GM18868 (cell line): ENCODE data around the gene LRRIQ1.

ENCODE experiments used
- ATAC-seq: cut with Tn5 transposase; IDR thresholded peaks from one replicate; pipeline ENCODE4 v1.9.1; 2021; ENCODE audit warnings: mild to moderate bottlenecking, moderate library complexity; ENCODE audit not compliant: unreplicated experiment

LRRIQ1 gene

DNA sequence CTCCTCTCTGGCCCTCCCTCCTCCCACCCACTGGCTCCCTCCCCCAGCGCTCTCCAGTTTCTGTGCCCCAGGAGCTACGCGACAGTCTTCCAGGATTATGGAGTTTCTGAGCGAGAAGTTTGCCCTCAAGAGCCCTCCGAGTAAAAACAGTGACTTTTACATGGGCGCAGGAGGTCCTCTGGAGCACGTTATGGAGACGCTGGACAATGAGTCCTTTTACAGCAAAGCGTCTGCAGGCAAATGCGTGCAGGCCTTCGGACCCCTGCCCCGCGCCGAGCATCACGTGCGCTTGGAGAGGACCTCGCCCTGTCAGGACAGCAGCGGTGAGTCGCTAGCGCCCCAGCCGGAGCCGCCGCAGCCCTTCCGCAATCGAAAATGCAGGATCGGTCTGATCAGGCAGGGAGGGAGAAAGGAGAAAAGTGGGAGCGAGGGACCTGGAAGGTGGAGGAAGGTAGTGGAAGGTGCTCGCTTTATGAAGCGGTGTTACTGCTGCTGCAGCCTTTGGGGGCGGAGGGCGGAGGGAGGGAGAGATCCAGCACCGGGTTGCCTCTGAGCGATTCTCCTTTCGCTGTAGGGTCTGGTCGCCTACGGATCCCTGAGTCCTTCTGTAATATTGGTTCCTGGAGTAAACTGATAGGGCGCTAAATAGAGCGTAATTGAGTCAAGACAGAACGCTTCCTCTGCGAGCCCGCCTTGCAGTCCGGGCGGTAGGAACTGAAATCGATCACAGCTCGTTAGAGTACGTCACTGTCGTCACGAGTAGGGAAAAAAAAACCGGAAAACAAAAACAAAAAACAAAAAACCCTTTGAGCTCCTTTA lies 244.2 kb downstream of the LRRIQ1 start, which contains the start of gene ALX1:
Gene ALX1, plus strand, starts transcription at position 56 of the 819 bp plus-strand sequence. Its CDS starts 42 bp downstream, at position 98.
- ATAC-seq: peak; percentile 55

DNA sequence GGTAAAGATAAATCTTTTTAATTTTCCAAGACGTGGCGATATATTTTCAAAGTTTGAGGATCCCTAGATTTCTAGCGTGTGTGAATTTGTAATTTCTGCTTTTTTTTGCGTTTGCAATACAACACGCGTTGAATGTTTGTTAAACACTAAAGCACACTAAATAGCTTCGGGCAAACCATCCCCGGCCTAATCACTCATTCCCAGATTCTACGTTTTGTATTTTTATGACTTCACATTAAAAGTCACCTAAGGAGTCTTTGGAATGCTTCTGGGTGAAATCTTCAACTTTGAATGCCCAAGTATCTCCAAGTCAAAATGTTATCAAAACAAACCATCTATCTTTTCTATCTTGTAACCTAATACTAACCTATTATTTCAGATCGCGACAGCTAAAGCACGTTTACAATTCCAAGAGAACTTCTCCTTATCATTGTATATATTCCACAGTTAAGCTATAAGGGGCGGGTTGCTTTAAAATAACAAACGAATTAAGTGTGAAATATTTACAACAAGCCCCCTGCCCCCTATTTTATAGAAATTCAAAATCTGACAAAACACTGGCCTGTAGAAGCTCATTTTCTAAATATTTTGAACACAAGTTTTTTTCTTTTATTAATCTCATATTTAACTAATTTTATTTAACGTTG lies 245.0 kb downstream of the LRRIQ1 start:
- ATAC-seq: no peak

DNA sequence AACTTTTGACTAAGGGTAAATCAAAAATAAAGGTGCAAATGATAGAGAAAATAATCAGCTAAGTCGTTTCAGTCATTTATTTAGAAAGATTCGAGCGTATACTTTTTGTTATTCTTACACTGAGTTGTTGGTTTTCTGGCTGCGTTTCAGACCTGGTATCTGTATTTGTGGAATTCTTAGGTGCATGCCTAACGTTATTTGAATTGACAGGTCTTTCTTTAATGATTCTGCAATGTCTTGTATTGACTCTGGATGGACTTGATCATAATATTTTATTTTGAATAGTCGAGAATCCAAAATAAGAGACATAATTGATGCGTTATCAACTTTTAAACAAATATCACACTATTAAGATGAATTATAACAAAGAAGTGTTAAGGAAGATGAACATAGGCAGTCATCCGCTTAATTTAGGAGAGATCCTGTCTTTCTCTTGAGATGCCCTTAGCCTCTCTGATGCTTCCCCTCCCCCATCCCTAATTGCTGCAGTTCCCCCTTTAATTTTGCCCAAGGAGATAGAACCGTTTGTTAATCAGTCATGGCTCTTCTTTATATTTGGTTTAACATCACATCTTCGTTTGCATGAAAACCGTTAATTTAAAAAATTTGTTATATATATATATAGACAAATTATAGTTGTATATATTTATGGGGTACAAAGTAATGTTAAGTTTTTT lies 245.6 kb downstream of the LRRIQ1 start:
- ATAC-seq: no peak

DNA sequence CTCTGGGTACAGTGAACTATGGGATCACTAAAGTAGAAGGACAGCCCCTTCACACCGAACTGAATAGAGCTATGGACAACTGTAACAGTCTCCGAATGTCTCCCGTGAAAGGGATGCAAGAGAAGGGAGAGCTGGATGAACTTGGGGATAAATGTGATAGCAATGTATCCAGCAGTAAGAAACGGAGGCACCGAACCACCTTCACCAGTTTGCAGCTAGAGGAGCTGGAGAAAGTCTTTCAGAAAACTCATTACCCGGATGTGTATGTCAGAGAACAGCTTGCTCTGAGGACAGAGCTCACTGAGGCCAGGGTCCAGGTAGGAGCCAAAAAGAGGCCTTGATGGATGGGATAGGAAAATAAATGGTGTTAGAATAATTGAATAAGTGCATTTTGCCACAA lies 247.4 kb downstream of the LRRIQ1 start:
- ATAC-seq: no peak
